Muscle of back (tissue), 11 donors: ENCODE data around the gene FER1L5. TPM values are rescaled to one million over a fixed set of nuclear protein-coding genes. Genes with fewer than 3 reads are reported as not detected.

Experiments used
- DNase-seq, 3 donors: peaks; one replicate each; pipeline versions ENCODE4 v3.0.0 to v3.0.0-alpha.2; 2013
- polyA plus RNA-seq, 10 donors: library from polyadenylated mRNA; unstranded; fragments of 120-200 nt; gene quantifications; one replicate each; pipeline ENCODE4 v1.2.1, GENCODE V29; 2013; ENCODE audit not compliant: insufficient read length in 10 of 10

Gene FER1L5
- polyA plus RNA-seq, 10 donors, result 0.26 to 2.7 (median 0.80) TPM

GRCh38 chr2:96695602-96696001 lies 53.0 kb downstream of the FER1L5 start:
- DNase-seq, result no peak

- DNase-seq, result no peak
Observed at GRCh38 chr2:96697476-96697875, 54.9 kb downstream of the FER1L5 start.

- DNase-seq, result no peak
Observed at GRCh38 chr2:96698221-96698861, 55.8 kb downstream of the FER1L5 start.

GRCh38 chr2:96699021-96699420 lies 56.5 kb downstream of the FER1L5 start:
- DNase-seq, result no peak

- no peak for DNase-seq
Observed at GRCh38 chr2:96699621-96700020, 57.1 kb downstream of the FER1L5 start.

- no peak for DNase-seq
Observed at GRCh38 chr2:96700086-96700485, 57.5 kb downstream of the FER1L5 start.

- DNase-seq, result no peak
Observed at GRCh38 chr2:96701636-96702035, 59.1 kb downstream of the FER1L5 start.

- DNase-seq, result no peak
Observed at GRCh38 chr2:96702098-96702785, 59.7 kb downstream of the FER1L5 start.

- DNase-seq, result no peak
Observed at GRCh38 chr2:96703021-96703751, 60.6 kb downstream of the FER1L5 start.

- DNase-seq, result no peak
Observed at GRCh38 chr2:96710985-96711384, 68.4 kb downstream of the FER1L5 start.

- no peak for DNase-seq
Observed at GRCh38 chr2:96715658-96716057, 73.1 kb downstream of the FER1L5 start.

- no peak for DNase-seq
Observed at GRCh38 chr2:96716388-96716787, 73.8 kb downstream of the FER1L5 start.

GRCh38 chr2:96726131-96726530 lies 83.6 kb downstream of the FER1L5 start:
- no peak for DNase-seq

GRCh38 chr2:96727431-96727830 lies 84.9 kb downstream of the FER1L5 start:
- no peak for DNase-seq

GRCh38 chr2:96729748-96730147 lies 87.2 kb downstream of the FER1L5 start:
- no peak for DNase-seq

- DNase-seq, result no peak
Observed at GRCh38 chr2:96730212-96730611, 87.6 kb downstream of the FER1L5 start.

- no peak for DNase-seq
Observed at GRCh38 chr2:96733931-96734330, 91.4 kb downstream of the FER1L5 start.

GRCh38 chr2:96734880-96735583 lies 92.5 kb downstream of the FER1L5 start:
- DNase-seq, result peak in 2 of 3 donors; percentile 17 to 32

GRCh38 chr2:96737251-96737650 lies 94.7 kb downstream of the FER1L5 start:
- DNase-seq, result no peak

- no peak for DNase-seq
Observed at GRCh38 chr2:96737831-96738230, 95.3 kb downstream of the FER1L5 start.

- no peak for DNase-seq
Observed at GRCh38 chr2:96739076-96739632, 96.6 kb downstream of the FER1L5 start.
